Mesendoderm (in vitro differentiated cells): ENCODE data around the gene WDR37.

Source experiments
- DNase-seq: peaks from one replicate; pipeline ENCODE4 v3.0.0; 2013
- H2AK5ac ChIP-seq: 2 replicates; pipeline ENCODE4 v1.6.1; 2013; ENCODE audit warnings: low read length, inconsistent platforms
- H2BK120ac ChIP-seq: 2 replicates; pipeline ENCODE4 v1.6.1; 2013; ENCODE audit warnings: low read depth, mild to moderate bottlenecking, low read length, moderate library complexity, mixed read lengths
- H2BK15ac ChIP-seq: replicated peaks from 2 replicates; pipeline ENCODE4 v1.6.1; 2013; ENCODE audit warnings: low read depth, mild to moderate bottlenecking, moderate library complexity
- H2BK5ac ChIP-seq: 2 replicates; pipeline ENCODE4 v1.6.1; 2013; ENCODE audit warnings: low read length, inconsistent platforms
- H3K18ac ChIP-seq: 2 replicates; pipeline ENCODE4 v1.6.1; 2013; ENCODE audit warnings: mild to moderate bottlenecking, low read length, mixed read lengths
- H3K23ac ChIP-seq: one replicate; pipeline ENCODE4 v1.6.1; 2013; ENCODE audit warnings: low read length
- H3K27ac ChIP-seq: 2 replicates; pipeline ENCODE4 v1.5.1; 2013; ENCODE audit warnings: low read depth, mild to moderate bottlenecking, inconsistent platforms, low read length, moderate library complexity
- H3K27me3 ChIP-seq: 2 replicates; pipeline ENCODE4 v1.6.1; 2013; ENCODE audit warnings: low read length, control low read depth, mild to moderate bottlenecking, inconsistent platforms; ENCODE audit not compliant: insufficient read depth, poor library complexity
- H3K36me3 ChIP-seq: 2 replicates; pipeline ENCODE4 v1.6.1; 2013; ENCODE audit warnings: low read length, inconsistent platforms; ENCODE audit not compliant: control insufficient read depth, insufficient read depth
- H3K4ac ChIP-seq: one replicate; pipeline ENCODE4 v1.6.1; 2013; ENCODE audit warnings: low read depth, mild to moderate bottlenecking, low read length, moderate library complexity
- H3K4me1 ChIP-seq: 2 replicates; pipeline ENCODE4 v1.6.1; 2013; ENCODE audit warnings: low read depth, low read length, inconsistent platforms; ENCODE audit not compliant: control insufficient read depth
- H3K4me2 ChIP-seq: 2 replicates; pipeline ENCODE4 v1.6.1; 2013; ENCODE audit warnings: low read length
- H3K4me3 ChIP-seq: 2 replicates; pipeline ENCODE4 v1.5.1; 2013; ENCODE audit warnings: mild to moderate bottlenecking, low read length
- H3K56ac ChIP-seq: one replicate; pipeline ENCODE4 v1.6.1; 2013; ENCODE audit warnings: low read length
- H3K79me1 ChIP-seq: 2 replicates; pipeline ENCODE4 v1.6.1; 2013; ENCODE audit warnings: low read length, inconsistent platforms
- H3K79me2 ChIP-seq: 2 replicates; pipeline ENCODE4 v1.6.1; 2013; ENCODE audit warnings: mild to moderate bottlenecking, low read length; ENCODE audit not compliant: control insufficient read depth, insufficient read depth
- H3K9ac ChIP-seq: 2 replicates; pipeline ENCODE4 v1.6.1; 2013; ENCODE audit warnings: low read length, inconsistent platforms
- H4K5ac ChIP-seq: one replicate; pipeline ENCODE4 v1.6.1; 2013; ENCODE audit warnings: low read length
- H4K8ac ChIP-seq: one replicate; pipeline ENCODE4 v1.6.1; 2013; ENCODE audit warnings: low read depth, mild to moderate bottlenecking, control low read depth, low read length, moderate library complexity
- WGBS: extraction: QIAGEN DNeasy Blood & Tissue Kit; methylation state at CpG from one replicate; pipeline ENCODE4 v1.1.7; 2013; ENCODE audit warnings: low lambda C conversion rate, missing lambda C conversion rate; ENCODE audit not compliant: insufficient coverage; ENCODE audit errors: extremely low coverage; 5-methylcytosine and 5-hydroxymethylcytosine counted together

Gene WDR37

DNA sequence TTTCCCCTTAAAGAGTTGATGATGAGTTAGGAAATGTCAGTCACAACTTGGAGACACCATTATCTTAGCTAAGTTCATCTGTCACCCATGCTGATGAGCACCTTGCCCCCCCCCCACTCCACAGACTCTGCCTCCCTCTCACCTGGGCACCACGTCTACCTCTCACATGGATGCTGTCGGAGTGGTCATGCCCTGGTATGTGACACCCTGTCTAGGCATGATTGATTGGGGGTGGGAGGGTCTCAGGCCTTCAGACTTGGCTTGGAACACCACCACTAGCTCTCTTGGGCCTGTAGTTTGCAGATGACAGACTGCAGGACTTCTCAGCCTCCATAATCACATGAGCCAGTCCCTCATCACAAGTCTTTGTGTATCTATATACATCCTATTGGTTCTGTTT, 78.0 kb downstream of the WDR37 start:
- Histone ChIP-seq H3K4me3 (no peak overlapping the region), H3K9ac (no peak overlapping the region), H3K27ac (no peak overlapping the region), H3K56ac (no peak overlapping the region), H3K79me1 (no peaks in the 10 kb centered on the region), H4K5ac (no peak overlapping the region), H3K4me2 (no peak overlapping the region), H3K4me1 (no peaks in the 10 kb centered on the region), H3K23ac (no peak overlapping the region), H2BK120ac (no peak overlapping the region), H3K79me2 (no peaks in the 10 kb centered on the region), H3K18ac (no peak overlapping the region), H2BK15ac (no peak overlapping the region), H3K36me3 (peaks cover 2% of the 10 kb centered on the region), H2BK5ac (no peak overlapping the region), H3K27me3 (no peaks in the 10 kb centered on the region), H4K8ac (no peak overlapping the region), H3K4ac (no peak overlapping the region), H2AK5ac (no peak overlapping the region)
- WGBS, result no CpG with 5 or more reads among the region's 2 CpGs
- DNase-seq, result no peak

GRCh38 chr10:1136268-1136667, 80.1 kb downstream of the WDR37 start:
- Histone ChIP-seq H2BK120ac (no peak overlapping the region), H4K5ac (no peak overlapping the region), H3K18ac (no peak overlapping the region), H2AK5ac (no peak overlapping the region), H3K23ac (no peak overlapping the region), H3K9ac (no peak overlapping the region), H2BK15ac (no peak overlapping the region), H3K27me3 (no peaks in the 10 kb centered on the region), H3K4me3 (no peak overlapping the region), H3K4me2 (no peak overlapping the region), H3K36me3 (no peaks in the 10 kb centered on the region), H3K27ac (no peak overlapping the region), H3K4me1 (no peaks in the 10 kb centered on the region), H3K79me2 (no peaks in the 10 kb centered on the region), H3K79me1 (no peaks in the 10 kb centered on the region), H4K8ac (no peak overlapping the region), H3K4ac (no peak overlapping the region), H2BK5ac (no peak overlapping the region), H3K56ac (no peak overlapping the region)
- DNase-seq, result no peak

GRCh38 chr10:1137499-1138163, 81.4 kb downstream of the WDR37 start:
- Histone ChIP-seq H3K18ac (no peak overlapping the region), H3K4me2 (no peak overlapping the region), H2BK5ac (no peak overlapping the region), H2BK120ac (no peak overlapping the region), H3K4me3 (no peak overlapping the region), H2BK15ac (no peak overlapping the region), H3K79me2 (no peaks in the 10 kb centered on the region), H3K56ac (no peak overlapping the region), H2AK5ac (no peak overlapping the region), H3K4ac (no peak overlapping the region), H3K23ac (no peak overlapping the region), H4K5ac (no peak overlapping the region), H3K79me1 (no peaks in the 10 kb centered on the region), H3K27ac (no peak overlapping the region), H3K9ac (no peak overlapping the region), H3K27me3 (no peaks in the 10 kb centered on the region), H4K8ac (no peak overlapping the region), H3K4me1 (no peaks in the 10 kb centered on the region), H3K36me3 (no peaks in the 10 kb centered on the region)
- no peak for DNase-seq
- no CpG with 5 or more reads among the region's 10 CpGs for WGBS

DNA sequence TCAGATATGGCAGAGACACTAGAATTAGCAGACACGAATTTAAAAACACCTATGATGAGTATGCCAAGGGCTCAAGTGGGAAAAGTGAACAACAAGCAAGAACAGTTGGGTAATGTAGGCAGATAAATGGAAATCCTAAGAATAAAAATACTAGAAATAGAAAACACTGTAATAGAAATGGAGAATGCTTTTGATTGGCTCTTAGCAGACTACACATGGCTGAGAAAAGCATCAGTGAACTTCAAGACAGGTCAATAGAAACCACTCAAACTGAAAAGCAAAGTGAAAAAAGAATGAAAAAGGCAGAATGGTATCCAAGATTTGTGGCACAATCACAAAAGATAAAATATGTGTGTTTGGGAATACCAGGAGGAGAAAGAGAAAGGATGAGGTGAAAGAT, 82.3 kb downstream of the WDR37 start:
- H3K4ac ChIP-seq, result no peak overlapping the region
- no peaks in the 10 kb centered on the region for H3K36me3 ChIP-seq
- H3K27me3 ChIP-seq, result no peaks in the 10 kb centered on the region
- H3K18ac ChIP-seq, result no peak overlapping the region
- no peaks in the 10 kb centered on the region for H3K79me2 ChIP-seq
- no peak overlapping the region for H4K5ac ChIP-seq
- H3K23ac ChIP-seq, result no peak overlapping the region
- no peak overlapping the region for H3K4me2 ChIP-seq
- H4K8ac ChIP-seq, result no peak overlapping the region
- H3K27ac ChIP-seq, result no peak overlapping the region
- no peak overlapping the region for H2BK5ac ChIP-seq
- no peak overlapping the region for H2BK120ac ChIP-seq
- no peak overlapping the region for H2AK5ac ChIP-seq
- WGBS, result no CpG with 5 or more reads among the region's 1 CpG
- no peaks in the 10 kb centered on the region for H3K79me1 ChIP-seq
- no peak overlapping the region for H3K9ac ChIP-seq
- no peaks in the 10 kb centered on the region for H3K4me1 ChIP-seq
- H3K4me3 ChIP-seq, result no peak overlapping the region
- DNase-seq, result no peak
- H2BK15ac ChIP-seq, result no peak overlapping the region
- no peak overlapping the region for H3K56ac ChIP-seq

DNA sequence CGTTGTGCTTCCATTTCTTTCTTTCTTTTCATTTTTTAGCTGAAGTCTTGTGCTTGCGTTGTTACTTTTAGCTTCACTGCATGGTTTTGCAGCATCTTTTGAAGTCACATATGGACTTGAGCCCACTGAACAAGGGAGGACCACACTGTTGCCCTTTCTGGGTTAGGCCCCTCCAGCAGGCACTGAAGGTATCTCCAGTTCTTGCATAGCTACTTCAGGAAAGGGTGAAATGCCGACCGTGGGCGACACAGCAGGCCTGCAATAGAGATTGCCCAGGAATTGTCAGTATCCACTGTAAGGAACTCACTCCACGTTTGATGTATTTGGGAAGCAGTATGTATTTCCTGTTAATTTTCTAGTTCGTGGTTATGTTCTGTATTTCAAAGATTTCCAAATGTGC, 85.1 kb downstream of the WDR37 start:
- H2BK15ac ChIP-seq, result no peak overlapping the region
- no peak overlapping the region for H3K4ac ChIP-seq
- H2BK120ac ChIP-seq, result no peak overlapping the region
- H3K9ac ChIP-seq, result no peak overlapping the region
- H4K8ac ChIP-seq, result no peak overlapping the region
- WGBS, result no CpG with 5 or more reads among the region's 7 CpGs
- H3K4me1 ChIP-seq, result no peaks in the 10 kb centered on the region
- H3K79me1 ChIP-seq, result no peaks in the 10 kb centered on the region
- no peak overlapping the region for H2BK5ac ChIP-seq
- no peaks in the 10 kb centered on the region for H3K36me3 ChIP-seq
- no peak overlapping the region for H3K56ac ChIP-seq
- H3K79me2 ChIP-seq, result no peaks in the 10 kb centered on the region
- H3K18ac ChIP-seq, result no peak overlapping the region
- no peak overlapping the region for H3K27ac ChIP-seq
- H3K27me3 ChIP-seq, result no peaks in the 10 kb centered on the region
- no peak overlapping the region for H2AK5ac ChIP-seq
- no peak for DNase-seq
- H3K4me3 ChIP-seq, result no peak overlapping the region
- H4K5ac ChIP-seq, result no peak overlapping the region
- H3K4me2 ChIP-seq, result no peak overlapping the region
- H3K23ac ChIP-seq, result no peak overlapping the region

GRCh38 chr10:1141701-1142100, 85.5 kb downstream of the WDR37 start:
- H3K56ac ChIP-seq, result no peak overlapping the region
- no peaks in the 10 kb centered on the region for H3K79me1 ChIP-seq
- no peaks in the 10 kb centered on the region for H3K36me3 ChIP-seq
- no peak overlapping the region for H3K27ac ChIP-seq
- H4K5ac ChIP-seq, result no peak overlapping the region
- H3K23ac ChIP-seq, result no peak overlapping the region
- no peak overlapping the region for H3K9ac ChIP-seq
- no peak overlapping the region for H3K18ac ChIP-seq
- H4K8ac ChIP-seq, result no peak overlapping the region
- whole genome bisulfite sequencing, result no CpG with 5 or more reads among the region's 11 CpGs
- H3K27me3 ChIP-seq, result no peaks in the 10 kb centered on the region
- H3K4ac ChIP-seq, result no peak overlapping the region
- no peak for DNase-seq
- H2AK5ac ChIP-seq, result no peak overlapping the region
- H3K79me2 ChIP-seq, result no peaks in the 10 kb centered on the region
- H2BK15ac ChIP-seq, result no peak overlapping the region
- no peak overlapping the region for H2BK5ac ChIP-seq
- no peaks in the 10 kb centered on the region for H3K4me1 ChIP-seq
- no peak overlapping the region for H3K4me3 ChIP-seq
- H2BK120ac ChIP-seq, result no peak overlapping the region
- H3K4me2 ChIP-seq, result no peak overlapping the region
